Measurements from ENCODE around the gene PRSS53. TPM values are rescaled to one million over a fixed set of nuclear protein-coding genes. Genes with fewer than 3 reads are reported as not detected.

PRSS53 gene
- total RNA-seq, 1 donor from 2014 or later, result 5.1 TPM

- Mint-ChIP-seq H3K36me3 (no peaks in the 10 kb centered on the region), H3K27ac (no peak overlapping the region), H3K4me1 (ENCODE audit: unreplicated experiment) (peaks cover 5% of the 10 kb centered on the region), H3K9me3 (no peaks in the 10 kb centered on the region), H3K27me3 (no peaks in the 10 kb centered on the region), H3K4me3 (no peak overlapping the region)
- no peak for TF ChIP-seq CTCF (conservative IDR thresholded peaks at IDR 0.05)
- DNase-seq (ENCODE audit: extremely low spot score, unreplicated experiment), result no peak
Observed at GRCh38 chr16:31085411-31085810, 3.3 kb downstream of the PRSS53 start.

GRCh38 chr16:31084584-31085302 lies 4.0 kb downstream of the PRSS53 start:
- TF ChIP-seq CTCF (conservative IDR thresholded peaks at IDR 0.05), result no peak
- no peaks in the 10 kb centered on the region for H3K36me3 Mint-ChIP-seq
- H3K27me3 Mint-ChIP-seq, result no peaks in the 10 kb centered on the region
- peaks cover 5% of the 10 kb centered on the region for H3K4me1 Mint-ChIP-seq (ENCODE audit: unreplicated experiment)
- H3K9me3 Mint-ChIP-seq, result no peaks in the 10 kb centered on the region
- H3K4me3 Mint-ChIP-seq, result no peak overlapping the region
- no peak for DNase-seq (ENCODE audit: extremely low spot score, unreplicated experiment)
- no peak overlapping the region for H3K27ac Mint-ChIP-seq

GRCh38 chr16:31083981-31084380 lies 4.8 kb downstream of the PRSS53 start:
- no peaks in the 10 kb centered on the region for H3K27me3 Mint-ChIP-seq
- no peak for DNase-seq (ENCODE audit: extremely low spot score, unreplicated experiment)
- no peaks in the 10 kb centered on the region for H3K9me3 Mint-ChIP-seq
- no peak overlapping the region for H3K4me3 Mint-ChIP-seq
- H3K27ac Mint-ChIP-seq, result no peak overlapping the region
- H3K4me1 Mint-ChIP-seq (ENCODE audit: unreplicated experiment), result peaks cover 5% of the 10 kb centered on the region
- TF ChIP-seq CTCF (conservative IDR thresholded peaks at IDR 0.05), result no peak
- no peaks in the 10 kb centered on the region for H3K36me3 Mint-ChIP-seq

DNA sequence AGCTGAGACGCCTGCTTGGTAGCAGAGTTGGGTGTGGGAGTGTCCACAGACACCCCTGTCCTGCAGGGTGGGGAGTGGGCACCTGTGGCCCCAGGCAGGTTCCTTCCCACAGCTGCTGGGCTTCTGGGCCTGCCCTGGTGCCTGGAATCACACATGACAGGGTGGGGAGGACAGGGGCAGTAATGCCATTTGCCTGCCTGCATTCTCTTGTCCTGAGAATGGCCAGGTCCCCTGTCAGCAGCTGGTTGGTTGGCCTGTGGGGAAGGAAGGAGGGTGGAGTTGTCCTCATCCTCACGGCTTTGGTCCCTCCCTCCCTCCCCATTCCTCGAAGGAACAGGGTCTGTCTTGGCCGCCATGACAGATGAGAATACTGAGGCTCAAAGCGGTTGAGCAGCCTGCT lies 5.2 kb downstream of the PRSS53 start:
- DNase-seq (ENCODE audit: extremely low spot score, unreplicated experiment), result no peak
- H3K4me1 Mint-ChIP-seq (ENCODE audit: unreplicated experiment), result peaks cover 5% of the 10 kb centered on the region
- H3K9me3 Mint-ChIP-seq, result no peaks in the 10 kb centered on the region
- H3K27ac Mint-ChIP-seq, result no peak overlapping the region
- no peak overlapping the region for H3K4me3 Mint-ChIP-seq
- no peaks in the 10 kb centered on the region for H3K27me3 Mint-ChIP-seq
- no peak for TF ChIP-seq CTCF (conservative IDR thresholded peaks at IDR 0.05)
- H3K36me3 Mint-ChIP-seq, result no peaks in the 10 kb centered on the region

- H3K4me1 Mint-ChIP-seq (ENCODE audit: unreplicated experiment), result peaks cover 5% of the 10 kb centered on the region
- DNase-seq (ENCODE audit: extremely low spot score, unreplicated experiment), result no peak
Observed at GRCh38 chr16:31083081-31083480, 5.7 kb downstream of the PRSS53 start.

More at GRCh38 chr16:31083081-31083480, 5.7 kb downstream of the PRSS53 start:
- H3K36me3 Mint-ChIP-seq, result peaks cover under 1% of the 10 kb centered on the region
- no peaks in the 10 kb centered on the region for H3K9me3 Mint-ChIP-seq
- TF ChIP-seq CTCF (conservative IDR thresholded peaks at IDR 0.05), result no peak
- no peak overlapping the region for H3K4me3 Mint-ChIP-seq
- no peak overlapping the region for H3K27ac Mint-ChIP-seq
- no peaks in the 10 kb centered on the region for H3K27me3 Mint-ChIP-seq
